Body of pancreas (tissue), 4 donors: ENCODE data around the gene MYO1B.

ENCODE experiments used
- CTCF ChIP-seq, 7 experiments: fragments of 450-650 bp in 4 of 7; fragments of 200-600 bp in 3 of 7; sonication (generic) in 3 of 7; IDR thresholded peaks; one replicate each; pipeline ENCODE4 v1.5.1; 2016 to 2019; ENCODE audit warnings: antibody characterized with exemption in 7 of 7
- POLR2A ChIP-seq, 3 donors: fragments of 450-650 bp; IDR thresholded peaks; one replicate each; pipeline ENCODE4 v1.6.1; 2016; ENCODE audit warnings: antibody characterized with exemption in 3 of 3, mild to moderate bottlenecking in 2 of 3

GRCh38 chr2:191213333-191213732 is 31.9 kb upstream of the MYO1B start:
- TF ChIP-seq CTCF (IDR thresholded peaks at IDR 0.05) (no peak), POLR2A (IDR thresholded peaks at IDR 0.05) (no peak)
